GM21367 (cell line): ENCODE results near the gene IFI16.
"Not testable (repeated sequence)": the region's sequence is repeated elsewhere in the genome, so short reads cannot be mapped to it uniquely, and the experiment has no call there.

Source experiments
- ATAC-seq: cut with Tn5 transposase; IDR thresholded peaks from one replicate; pipeline ENCODE4 v1.9.1; 2021; ENCODE audit not compliant: unreplicated experiment

IFI16 gene

DNA sequence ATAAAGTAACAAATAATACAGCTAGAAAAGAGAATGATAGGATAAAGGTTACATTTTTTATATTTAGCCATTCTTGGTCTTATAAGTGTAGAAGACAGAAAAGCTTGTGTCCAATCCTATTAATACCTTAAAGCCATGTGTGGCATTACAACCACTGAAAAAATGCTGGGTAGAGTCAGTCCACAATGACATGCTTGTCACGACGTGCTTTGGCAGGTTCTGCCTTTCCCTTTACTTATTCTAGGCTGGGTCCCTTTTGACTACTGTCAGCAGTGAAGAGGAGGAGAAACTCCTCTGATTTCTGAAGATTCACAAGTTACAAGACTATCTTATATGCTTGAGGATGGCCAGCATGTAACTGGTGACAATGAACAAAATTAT is 81.5 kb downstream of the IFI16 start:
- no peak for ATAC-seq

DNA sequence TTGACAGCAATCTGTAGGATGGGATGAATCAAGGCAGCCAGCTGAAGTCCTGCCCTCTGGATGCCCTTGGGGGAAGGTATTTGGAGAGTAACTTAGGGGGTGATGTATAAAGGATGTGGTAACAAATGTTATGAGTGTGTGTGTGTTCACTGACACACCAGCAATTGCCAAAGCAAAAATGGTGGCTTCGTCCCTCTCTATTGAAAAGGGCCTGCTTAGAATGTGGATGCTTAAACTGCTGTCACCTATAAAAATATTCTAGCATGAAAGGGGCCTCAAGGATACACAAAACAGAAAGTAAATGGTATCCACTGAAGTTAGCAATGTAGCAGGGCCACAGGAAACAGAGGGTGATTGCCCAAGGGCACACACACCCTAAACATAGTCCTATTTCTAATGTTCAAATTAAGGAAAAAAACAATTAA is 81.9 kb downstream of the IFI16 start:
- no peak for ATAC-seq

DNA sequence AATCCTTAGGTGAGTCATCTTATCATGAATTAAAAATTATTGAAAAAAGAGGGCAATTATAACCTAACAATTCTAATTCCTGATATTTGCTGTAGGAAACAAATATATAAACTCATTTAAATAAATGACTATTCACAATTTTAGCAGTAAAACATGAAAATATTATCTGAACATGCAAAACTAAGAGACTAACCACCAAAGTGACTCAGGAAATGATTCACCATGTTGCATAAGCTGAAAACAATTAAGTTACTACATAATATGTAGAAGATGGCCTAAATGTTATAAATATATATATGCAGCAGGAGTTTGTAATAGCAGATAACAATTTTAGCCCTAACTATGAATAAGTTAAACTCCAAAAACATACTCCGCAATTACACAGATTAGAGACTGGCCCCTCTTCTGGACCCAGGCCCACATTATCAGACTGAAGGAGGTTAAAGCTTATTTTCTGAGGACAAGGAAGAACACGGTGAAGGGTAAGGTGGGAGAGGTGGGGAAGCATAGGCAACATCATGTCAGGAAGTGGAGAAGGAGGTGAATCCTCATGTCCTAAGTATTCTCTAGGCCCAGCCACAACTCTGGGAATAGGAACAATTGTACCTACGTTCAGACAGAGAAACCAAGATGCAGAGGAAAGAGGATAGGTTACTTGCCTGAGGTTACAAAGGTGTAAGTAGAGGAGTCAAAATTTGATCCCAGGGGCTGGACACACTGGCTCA is 82.5 kb downstream of the IFI16 start:
- no peak for ATAC-seq

DNA sequence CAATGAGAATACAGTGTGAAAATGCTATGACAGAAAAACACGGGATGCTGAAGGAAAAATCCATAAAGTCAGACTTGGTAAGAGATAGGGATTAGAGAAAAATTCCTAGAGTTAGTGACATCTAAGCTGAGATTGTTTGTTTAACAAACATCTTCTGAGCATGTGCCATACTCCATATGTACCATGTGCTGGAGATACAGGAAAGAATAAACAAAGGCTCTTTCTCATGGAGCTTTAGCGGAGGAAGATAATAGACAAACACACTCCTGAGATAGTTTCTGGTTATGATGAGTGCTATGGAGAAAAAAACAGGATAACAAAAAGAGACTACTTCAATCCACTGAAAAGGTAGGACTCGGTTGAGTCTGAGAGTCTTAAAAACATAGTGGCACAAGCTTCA is 88.9 kb downstream of the IFI16 start:
- ATAC-seq = no peak

DNA sequence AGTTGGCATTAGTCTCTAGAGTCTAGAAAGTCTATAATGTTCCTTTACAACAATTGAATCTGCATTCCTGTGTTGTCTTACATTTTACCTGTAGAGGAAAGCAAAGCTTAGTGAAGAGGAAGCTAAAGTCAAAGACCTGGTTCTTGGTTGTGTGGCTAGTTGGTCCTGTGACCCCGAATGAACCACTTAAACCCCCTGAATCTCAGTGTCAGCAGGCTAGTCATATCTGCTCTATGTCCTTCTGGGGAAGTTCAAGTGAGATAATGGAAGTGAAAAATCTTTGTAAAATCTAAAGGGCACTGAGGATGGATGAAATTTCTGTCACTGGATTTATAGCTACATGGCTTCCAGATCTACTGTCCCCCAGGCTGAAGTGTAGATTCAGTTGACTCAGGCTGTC is 90.9 kb downstream of the IFI16 start:
- ATAC-seq = no peak

DNA sequence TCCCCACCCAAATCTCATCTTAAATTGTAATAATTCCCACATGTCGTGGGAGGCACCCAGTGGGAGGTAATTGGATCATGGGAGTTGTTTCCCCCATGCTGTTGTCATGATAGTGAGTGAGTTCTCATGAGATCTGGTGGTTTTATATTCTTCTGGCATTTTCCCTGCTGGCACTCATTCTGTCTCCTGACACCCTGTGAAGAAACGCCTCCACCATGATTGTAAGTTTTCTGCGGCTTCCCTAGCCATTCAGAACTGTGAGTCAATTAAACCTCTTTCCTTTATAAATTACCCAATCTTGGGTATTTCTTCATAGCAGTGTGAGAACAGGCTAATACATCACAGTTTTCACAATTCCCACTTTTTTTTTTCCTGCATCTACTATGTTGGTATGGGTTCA is 93.3 kb downstream of the IFI16 start:
- not testable (repeated sequence) for ATAC-seq
